Measurements from ENCODE around the gene ANKRD27.

DNA sequence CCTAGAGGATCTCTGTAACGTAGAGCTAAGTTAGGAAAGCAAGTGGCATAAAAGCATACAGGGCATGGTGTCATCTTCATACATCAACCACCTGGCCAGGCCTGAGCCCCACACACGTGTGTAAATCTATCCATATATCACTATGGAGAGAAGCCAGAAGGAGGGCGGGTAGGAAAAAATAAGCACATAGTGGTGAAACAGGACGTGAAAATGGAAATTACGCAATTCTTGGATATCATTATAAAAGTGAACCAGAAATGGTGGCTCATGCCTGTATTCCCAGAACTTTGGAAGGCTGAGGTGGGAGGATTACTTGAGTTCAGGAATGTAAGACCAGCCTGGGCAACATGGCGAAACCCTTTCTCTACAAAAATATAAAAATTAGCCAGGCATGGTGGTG lies 50.6 kb downstream of the ANKRD27 start:
- TF ChIP-seq EP300 (conservative IDR thresholded peaks at IDR 0.05; ENCODE audit: poor library complexity, severe bottlenecking) (no peak), CTCF (IDR thresholded peaks at IDR 0.05; ENCODE audit: poor library complexity, severe bottlenecking) (no peak), EZH2 (IDR thresholded peaks at IDR 0.05; ENCODE audit: borderline replicate concordance, insufficient read depth, low read length, poor library complexity, severe bottlenecking) (no peak), POLR2AphosphoS5 (IDR thresholded peaks at IDR 0.05) (no peak), TAF1 (IDR thresholded peaks at IDR 0.05; ENCODE audit: low read depth) (no peak), SMC3 (conservative IDR thresholded peaks at IDR 0.05; ENCODE audit: poor library complexity) (no peak)
- TF ChIP-seq, protein P1, sequence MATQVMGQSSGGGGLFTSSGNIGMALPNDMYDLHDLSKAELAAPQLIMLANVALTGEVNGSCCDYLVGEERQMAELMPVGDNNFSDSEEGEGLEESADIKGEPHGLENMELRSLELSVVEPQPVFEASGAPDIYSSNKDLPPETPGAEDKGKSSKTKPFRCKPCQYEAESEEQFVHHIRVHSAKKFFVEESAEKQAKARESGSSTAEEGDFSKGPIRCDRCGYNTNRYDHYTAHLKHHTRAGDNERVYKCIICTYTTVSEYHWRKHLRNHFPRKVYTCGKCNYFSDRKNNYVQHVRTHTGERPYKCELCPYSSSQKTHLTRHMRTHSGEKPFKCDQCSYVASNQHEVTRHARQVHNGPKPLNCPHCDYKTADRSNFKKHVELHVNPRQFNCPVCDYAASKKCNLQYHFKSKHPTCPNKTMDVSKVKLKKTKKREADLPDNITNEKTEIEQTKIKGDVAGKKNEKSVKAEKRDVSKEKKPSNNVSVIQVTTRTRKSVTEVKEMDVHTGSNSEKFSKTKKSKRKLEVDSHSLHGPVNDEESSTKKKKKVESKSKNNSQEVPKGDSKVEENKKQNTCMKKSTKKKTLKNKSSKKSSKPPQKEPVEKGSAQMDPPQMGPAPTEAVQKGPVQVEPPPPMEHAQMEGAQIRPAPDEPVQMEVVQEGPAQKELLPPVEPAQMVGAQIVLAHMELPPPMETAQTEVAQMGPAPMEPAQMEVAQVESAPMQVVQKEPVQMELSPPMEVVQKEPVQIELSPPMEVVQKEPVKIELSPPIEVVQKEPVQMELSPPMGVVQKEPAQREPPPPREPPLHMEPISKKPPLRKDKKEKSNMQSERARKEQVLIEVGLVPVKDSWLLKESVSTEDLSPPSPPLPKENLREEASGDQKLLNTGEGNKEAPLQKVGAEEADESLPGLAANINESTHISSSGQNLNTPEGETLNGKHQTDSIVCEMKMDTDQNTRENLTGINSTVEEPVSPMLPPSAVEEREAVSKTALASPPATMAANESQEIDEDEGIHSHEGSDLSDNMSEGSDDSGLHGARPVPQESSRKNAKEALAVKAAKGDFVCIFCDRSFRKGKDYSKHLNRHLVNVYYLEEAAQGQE (IDR thresholded peaks at IDR 0.05; ENCODE audit: borderline replicate concordance), result no peak

All from neural cell (in vitro differentiated cells).